ENCODE results near the gene HHIPL2.
"Not testable (repeated sequence)": the region's sequence is repeated elsewhere in the genome, so short reads cannot be mapped to it uniquely, and the experiment has no call there.

HHIPL2 gene

DNA sequence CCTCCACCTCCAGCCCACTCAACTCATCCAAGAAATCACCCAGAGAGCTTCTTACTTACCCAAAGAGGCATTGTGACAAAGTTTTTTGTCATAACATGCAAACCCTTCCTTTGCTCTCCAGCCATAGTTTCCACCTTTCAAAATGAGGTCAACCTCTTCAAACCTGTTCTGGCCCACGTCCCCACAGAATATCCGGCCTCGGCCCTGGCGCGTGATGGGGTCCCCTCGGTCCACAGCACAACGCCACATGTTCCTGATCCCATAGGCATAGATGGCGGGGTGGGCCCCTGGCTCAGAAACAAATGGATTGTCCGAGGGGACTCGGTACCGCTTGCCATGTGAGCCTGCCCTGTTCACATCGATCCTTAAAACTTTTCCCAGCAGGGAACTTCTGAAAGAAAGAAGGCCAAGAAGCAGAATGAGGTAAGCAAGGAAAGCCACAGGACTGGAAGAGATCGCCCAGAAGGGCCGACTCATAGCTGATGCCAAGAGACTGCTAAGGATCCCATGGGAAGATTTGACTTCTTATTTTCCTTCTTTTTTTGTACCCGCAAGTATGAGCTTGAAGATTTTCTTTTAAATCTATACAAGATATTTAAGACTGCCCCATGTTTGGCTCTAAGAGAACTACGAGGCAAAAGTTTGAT lies 7.8 kb downstream of the HHIPL2 start:
- no peak for DNase-seq

GRCh38 chr1:222535455-222535854 lies 12.4 kb downstream of the HHIPL2 start:
- no peak for DNase-seq

GRCh38 chr1:222530852-222531251 lies 17.1 kb downstream of the HHIPL2 start:
- DNase-seq = no peak

- DNase-seq = no peak
These were observed 18.0 kb downstream of the HHIPL2 start for GRCh38 chr1:222529916-222530315.

DNA sequence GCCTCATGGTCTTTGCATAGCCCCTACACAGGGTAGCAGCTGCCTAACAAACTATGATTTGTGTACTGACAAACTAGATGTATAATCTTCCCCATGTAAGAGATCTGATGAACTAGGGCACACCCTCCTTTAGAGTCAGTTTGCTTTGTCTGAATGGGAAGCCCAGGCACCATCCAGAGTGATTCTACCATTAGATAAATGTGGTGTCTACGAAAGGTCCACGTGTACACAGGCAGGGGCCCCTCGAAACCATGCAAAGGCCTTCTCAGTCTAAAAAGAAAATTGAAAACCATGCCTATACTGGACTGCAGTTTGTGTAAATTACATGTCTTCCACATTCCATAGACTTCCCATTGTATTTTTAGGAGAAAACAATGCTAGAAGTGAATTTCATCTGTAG lies 18.7 kb downstream of the HHIPL2 start:
- DNase-seq = no peak

DNA sequence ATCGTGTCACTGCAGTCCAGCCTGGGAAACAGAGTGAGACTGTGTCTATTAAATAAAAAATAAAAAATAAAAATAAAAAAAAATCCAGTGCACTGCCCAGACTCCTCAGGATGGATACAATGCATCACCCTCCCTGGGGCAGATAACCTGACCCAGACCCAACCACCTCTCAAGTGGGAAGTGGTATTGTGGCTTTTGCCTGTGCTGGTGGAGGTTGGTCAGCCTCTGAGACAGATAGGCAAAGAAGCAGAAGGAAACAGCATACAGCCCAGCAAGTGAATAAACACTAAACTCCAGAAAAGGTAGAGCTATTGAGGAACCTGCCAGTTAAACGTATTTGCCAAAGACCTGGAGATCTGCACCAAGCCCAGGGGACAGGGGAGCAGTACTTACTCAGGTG lies 22.0 kb downstream of the HHIPL2 start:
- no peak for DNase-seq

DNA sequence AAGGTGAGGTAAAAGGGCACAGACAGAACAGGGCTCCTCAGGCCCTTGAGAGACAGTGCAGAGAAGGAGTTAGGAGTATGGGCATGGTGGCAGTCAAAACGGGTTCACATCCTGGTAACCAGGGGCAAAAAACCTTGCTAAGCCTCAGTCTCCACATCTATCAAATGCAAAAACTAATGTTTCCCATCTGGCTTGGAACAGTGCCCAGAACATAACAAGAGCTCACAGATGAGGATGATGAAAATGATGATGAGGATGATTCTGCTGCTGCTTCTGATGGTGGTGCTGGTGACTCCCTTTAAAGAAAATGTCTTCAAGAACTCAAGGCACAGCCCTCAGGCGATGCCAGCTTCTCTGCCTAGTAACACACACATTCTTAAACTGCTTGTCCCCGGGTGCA lies 24.1 kb downstream of the HHIPL2 start:
- no peak for DNase-seq

- DNase-seq = no peak
These were observed 25.6 kb downstream of the HHIPL2 start for GRCh38 chr1:222522105-222522915.

DNA sequence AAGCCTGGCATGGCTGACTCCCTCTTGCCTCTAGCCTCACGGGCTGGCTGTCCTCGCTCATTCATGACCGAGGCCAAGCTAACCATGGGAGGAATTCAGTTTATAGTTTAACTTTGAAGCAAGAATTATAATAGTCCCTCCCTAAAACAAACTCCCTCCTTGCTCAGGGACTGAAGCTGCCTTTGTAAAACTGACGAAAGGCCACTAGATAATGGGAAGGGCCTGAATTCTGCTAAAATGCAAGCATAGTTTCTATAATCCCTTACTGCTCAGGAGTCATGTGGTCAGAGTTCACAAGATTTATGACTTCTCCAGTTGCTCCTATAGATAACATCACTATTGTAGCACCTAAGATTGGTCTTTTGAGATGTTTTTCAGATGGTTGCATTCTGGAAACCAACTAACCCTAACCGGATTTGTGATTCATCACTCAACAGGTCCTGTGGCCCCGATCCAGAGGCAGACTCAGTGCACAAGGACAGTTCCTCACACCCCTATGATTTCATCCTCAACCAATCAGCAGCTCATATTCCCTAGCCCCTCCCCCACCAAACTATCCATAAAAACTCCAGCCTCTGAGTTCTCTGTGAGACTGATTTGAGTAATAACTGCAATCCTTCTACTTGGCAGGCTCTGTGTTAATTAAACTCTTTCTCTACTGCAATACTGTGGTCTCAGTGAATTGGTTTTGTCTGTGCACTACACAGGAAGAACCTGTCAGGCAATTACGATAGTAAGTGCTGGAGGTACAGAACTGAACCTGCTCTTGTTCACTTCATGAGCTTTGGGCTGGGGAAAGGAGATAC lies 26.4 kb downstream of the HHIPL2 start:
- no peak for DNase-seq

GRCh38 chr1:222489496-222489895 lies 58.4 kb downstream of the HHIPL2 start:
- not testable (repeated sequence) for DNase-seq

- DNase-seq = not testable (repeated sequence)
These were observed 60.1 kb downstream of the HHIPL2 start for GRCh38 chr1:222487774-222488173.

DNA sequence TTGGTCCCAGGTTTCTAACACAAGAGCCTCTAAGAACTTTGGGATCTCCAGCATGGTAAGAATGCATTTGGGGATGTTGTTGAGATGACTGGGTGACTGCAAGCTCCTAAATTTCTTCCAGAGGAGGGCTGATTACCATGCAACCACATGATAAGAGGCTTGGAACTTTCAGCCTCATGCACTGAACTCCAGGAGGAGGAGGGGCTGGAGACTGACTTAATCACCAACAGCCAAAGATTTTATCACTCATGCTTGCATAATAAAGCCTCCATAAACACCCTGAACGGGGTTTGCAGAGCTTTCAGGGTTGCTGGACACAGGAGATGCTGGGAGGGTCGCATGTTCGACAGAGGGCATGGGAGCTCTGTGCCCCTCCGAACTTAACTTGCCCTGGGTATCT lies 63.9 kb downstream of the HHIPL2 start:
- DNase-seq = not testable (repeated sequence)

DNA sequence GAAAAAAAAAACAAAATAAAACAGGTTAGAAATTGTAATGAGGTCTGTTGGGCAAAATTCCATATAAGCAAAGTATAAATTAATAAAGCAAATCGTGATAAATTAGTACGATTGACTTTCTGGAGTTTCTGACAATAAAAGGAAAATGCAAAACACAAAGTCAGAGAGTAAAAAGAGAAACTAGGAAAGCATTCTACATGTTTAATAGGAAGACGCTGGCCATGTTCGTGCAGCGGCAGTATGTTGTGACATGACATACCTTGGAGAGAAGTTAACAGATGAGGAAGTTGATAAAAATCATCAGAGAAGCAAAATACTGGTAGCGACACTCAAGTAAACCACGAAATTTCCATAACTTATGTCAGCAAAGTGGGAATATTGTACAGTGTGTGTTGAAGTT lies 68.3 kb downstream of the HHIPL2 start:
- DNase-seq = not testable (repeated sequence)

DNA sequence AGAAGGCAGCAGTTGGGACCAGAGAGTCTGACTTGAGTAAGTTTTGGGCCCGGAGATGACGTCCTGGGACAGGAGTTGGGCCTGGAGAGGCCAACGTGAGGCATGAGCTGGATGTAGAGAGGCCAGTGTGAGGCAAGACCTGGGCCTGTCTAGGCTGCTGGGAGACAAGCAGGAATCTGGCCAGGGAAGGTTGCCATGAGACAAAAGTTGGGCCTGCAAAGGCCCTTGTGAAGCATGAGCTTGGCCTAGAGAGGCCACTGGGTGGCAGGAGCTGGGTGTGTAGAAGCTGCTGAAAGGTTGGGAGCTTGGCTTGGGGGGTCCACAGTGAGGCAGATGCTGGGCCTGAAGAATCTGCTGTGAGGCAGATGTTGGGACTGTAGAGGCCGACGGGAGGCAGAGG lies 71.5 kb downstream of the HHIPL2 start:
- not testable (repeated sequence) for DNase-seq

- not testable (repeated sequence) for DNase-seq
These were observed 74.2 kb downstream of the HHIPL2 start for GRCh38 chr1:222473717-222474116.

GRCh38 chr1:222472776-222473540 lies 74.9 kb downstream of the HHIPL2 start:
- DNase-seq = not testable (repeated sequence)

All from Kasumi-1 (cell line).